Chondrocyte (in vitro differentiated cells): ENCODE results near the gene P4HB. TPM values are rescaled to one million over a fixed set of nuclear protein-coding genes. Genes with fewer than 3 reads are reported as not detected.

Source experiments
- DNase-seq: peaks from one replicate; pipeline ENCODE4 v3.0.0; 2021; ENCODE audit warnings: mixed read lengths, low spot score
- H3K27ac Mint-ChIP-seq: one replicate; pipeline ENCODE4 v1.8.0; 2021; ENCODE audit warnings: mild to moderate bottlenecking, moderate library complexity, mixed read lengths; ENCODE audit not compliant: unreplicated experiment
- H3K27me3 Mint-ChIP-seq: 2 replicates; pipeline ENCODE4 v1.8.0; 2021; ENCODE audit warnings: low read depth, mixed read lengths
- H3K36me3 Mint-ChIP-seq: 2 replicates; pipeline ENCODE4 v1.8.0; 2021; ENCODE audit warnings: low read depth, mixed read lengths
- H3K4me1 Mint-ChIP-seq: 2 replicates; pipeline ENCODE4 v1.8.0; 2021; ENCODE audit warnings: low read depth, mild to moderate bottlenecking, mixed read lengths
- H3K4me3 Mint-ChIP-seq: one replicate; pipeline ENCODE4 v1.8.0; 2021; ENCODE audit warnings: mild to moderate bottlenecking, moderate library complexity, mixed read lengths; ENCODE audit not compliant: unreplicated experiment
- H3K9me3 Mint-ChIP-seq: 2 replicates; pipeline ENCODE4 v1.8.0; 2021; ENCODE audit warnings: low read depth, mixed read lengths
- CTCF ChIP-seq: fragments of 200-600 bp; sonication (generic); IDR thresholded peaks from 2 replicates; pipeline ENCODE4 v1.5.0; 2021; ENCODE audit warnings: antibody characterized with exemption, mild to moderate bottlenecking, moderate library complexity
- total RNA-seq: library from RNA; stranded (reverse); gene quantifications from 3 replicates; pipeline ENCODE4 v1.2.1, GENCODE V29; 2021

P4HB gene
- total RNA-seq, 1 donor from 2014 or later = 1,012 TPM

GRCh38 chr17:81828656-81829055, 31.7 kb downstream of the P4HB start:
- no peak for TF ChIP-seq CTCF
- DNase-seq = no peak
- no peak overlapping the region for H3K27ac Mint-ChIP-seq
- peaks cover 27% of the 10 kb centered on the region for H3K4me1 Mint-ChIP-seq
- no peaks in the 10 kb centered on the region for H3K9me3 Mint-ChIP-seq
- H3K36me3 Mint-ChIP-seq = peaks cover 2% of the 10 kb centered on the region
- no peak overlapping the region for H3K4me3 Mint-ChIP-seq
- H3K27me3 Mint-ChIP-seq = no peaks in the 10 kb centered on the region

- TF ChIP-seq CTCF = no peak
- peaks cover 11% of the 10 kb centered on the region for H3K4me1 Mint-ChIP-seq
- H3K36me3 Mint-ChIP-seq = peaks cover 8% of the 10 kb centered on the region
- no peaks in the 10 kb centered on the region for H3K9me3 Mint-ChIP-seq
- no peak for DNase-seq
- H3K4me3 Mint-ChIP-seq = no peak overlapping the region
- no peaks in the 10 kb centered on the region for H3K27me3 Mint-ChIP-seq
- H3K27ac Mint-ChIP-seq = no peak overlapping the region
Measured at GRCh38 chr17:81825841-81826466, 34.4 kb downstream of the P4HB start.

- Mint-ChIP-seq H3K4me3 (no peak overlapping the region), H3K27me3 (no peaks in the 10 kb centered on the region), H3K9me3 (no peaks in the 10 kb centered on the region), H3K36me3 (peaks cover 8% of the 10 kb centered on the region), H3K4me1 (peaks cover 8% of the 10 kb centered on the region), H3K27ac (no peak overlapping the region)
- DNase-seq = no peak
- no peak for TF ChIP-seq CTCF
Measured at GRCh38 chr17:81824595-81824994, 35.7 kb downstream of the P4HB start.

- Mint-ChIP-seq H3K4me3 (no peak overlapping the region), H3K36me3 (peaks cover 8% of the 10 kb centered on the region), H3K9me3 (no peaks in the 10 kb centered on the region), H3K4me1 (peaks cover 3% of the 10 kb centered on the region), H3K27ac (no peak overlapping the region), H3K27me3 (peaks cover 1% of the 10 kb centered on the region)
- TF ChIP-seq CTCF = no peak
- no peak for DNase-seq
Measured at GRCh38 chr17:81823820-81824550, 36.4 kb downstream of the P4HB start.

GRCh38 chr17:81822996-81823819, 37.1 kb downstream of the P4HB start:
- Mint-ChIP-seq H3K27ac (no peak overlapping the region), H3K9me3 (no peaks in the 10 kb centered on the region), H3K27me3 (peaks cover 1% of the 10 kb centered on the region), H3K4me1 (no peaks in the 10 kb centered on the region), H3K36me3 (peaks cover 8% of the 10 kb centered on the region), H3K4me3 (no peak overlapping the region)
- no peak for TF ChIP-seq CTCF
- no peak for DNase-seq
